IMR-90 (cell line): ENCODE data around the gene ELL. TPM values are rescaled to one million over a fixed set of nuclear protein-coding genes. Genes with fewer than 3 reads are reported as not detected.
A peak's percentile ranks its signal among the peaks of the same experiment; 100 is the strongest.

Experiments used
- ATAC-seq: fragments of 200-7000 bp; cut with Tn5 transposase; 2 replicates; pipeline ENCODE4 v1.9.1; 2020; ENCODE audit warnings: low read depth, mild to moderate bottlenecking, moderate library complexity
- BruUV-seq: library from RNA; stranded (reverse); fragments of 400-500 nt; replicated peaks from 2 replicates; lab custom pipeline; 2021; lab: Mats Ljungman, UMichigan
- CTCF ChIA-PET: fragments of 300-600 bp; formaldehyde crosslinking; extraction: SDS; loops from one replicate; lab custom pipeline; 2021; ENCODE audit warnings: antibody characterized with exemption; lab: Yijun Ruan, JAX
- POLR2A ChIA-PET: fragments of 300-600 bp; sonication (Branson Sonifier 250); formaldehyde crosslinking; loops from one replicate; lab custom pipeline; 2022; ENCODE audit warnings: antibody characterized with exemption; ENCODE audit not compliant: unreplicated experiment; lab: Charles Lee
- DNase-seq: peaks from one replicate; pipeline ENCODE4 v3.0.0; 2013
- H2AFZ ChIP-seq: replicated peaks from 2 replicates; pipeline ENCODE3; 2013; ENCODE audit warnings: low read length, mild to moderate bottlenecking; ENCODE audit not compliant: poor library complexity
- H2AK5ac ChIP-seq: 2 replicates; pipeline ENCODE4 v1.6.1; 2013; ENCODE audit warnings: low read depth, low read length, inconsistent platforms
- H2AK9ac ChIP-seq: replicated peaks from 2 replicates; pipeline ENCODE3; 2013; ENCODE audit warnings: mild to moderate bottlenecking, low read depth, low read length, moderate library complexity; ENCODE audit not compliant: poor library complexity
- H2BK120ac ChIP-seq: 2 replicates; pipeline ENCODE4 v1.6.1; 2013; ENCODE audit warnings: low read depth, low read length, inconsistent platforms
- H2BK15ac ChIP-seq: 3 replicates; pipeline ENCODE4 v1.6.1; 2013; ENCODE audit warnings: low read depth, low read length, inconsistent platforms
- H2BK20ac ChIP-seq: 2 replicates; pipeline ENCODE4 v1.6.1; 2013; ENCODE audit warnings: low read depth, mild to moderate bottlenecking, inconsistent platforms, low read length, moderate library complexity
- H2BK5ac ChIP-seq: 2 replicates; pipeline ENCODE4 v1.6.1; 2013; ENCODE audit warnings: mild to moderate bottlenecking, low read depth, low read length, inconsistent platforms; ENCODE audit not compliant: poor library complexity, severe bottlenecking
- H3K14ac ChIP-seq: replicated peaks from 2 replicates; pipeline ENCODE4 v1.6.1; 2013; ENCODE audit warnings: low read depth, low read length, inconsistent platforms
- H3K18ac ChIP-seq: 2 replicates; pipeline ENCODE4 v1.6.1; 2013; ENCODE audit warnings: low read depth, low read length, control low read depth
- H3K23ac ChIP-seq: 2 replicates; pipeline ENCODE4 v1.6.1; 2013; ENCODE audit warnings: low read depth, low read length, inconsistent platforms
- H3K27ac ChIP-seq: 2 replicates; pipeline ENCODE4 v1.5.1; 2013; ENCODE audit warnings: mild to moderate bottlenecking, control low read depth, low read length; ENCODE audit not compliant: insufficient read depth
- H3K27me3 ChIP-seq: 2 replicates; pipeline ENCODE4 v1.6.1; 2013; ENCODE audit warnings: low read length; ENCODE audit not compliant: control insufficient read depth, insufficient read depth
- H3K36me3 ChIP-seq: 2 replicates; pipeline ENCODE4 v1.6.1; 2013; ENCODE audit warnings: low read length, mixed read lengths; ENCODE audit not compliant: control insufficient read depth, insufficient read depth
- H3K4ac ChIP-seq: 2 replicates; pipeline ENCODE4 v1.6.1; 2013; ENCODE audit warnings: low read depth, low read length, inconsistent platforms
- H3K4me1 ChIP-seq: 2 replicates; pipeline ENCODE4 v1.6.1; 2013; ENCODE audit warnings: low read length, mixed read lengths; ENCODE audit not compliant: control insufficient read depth, insufficient read depth
- H3K4me2 ChIP-seq: 2 replicates; pipeline ENCODE4 v1.6.1; 2013; ENCODE audit warnings: low read depth, mild to moderate bottlenecking, control low read depth, low read length, moderate library complexity
- H3K4me3 ChIP-seq: 2 replicates; pipeline ENCODE4 v1.5.1; 2013; ENCODE audit warnings: low read depth, mild to moderate bottlenecking, control low read depth, low read length, moderate library complexity; ENCODE audit not compliant: insufficient read depth
- H3K56ac ChIP-seq: 2 replicates; pipeline ENCODE4 v1.6.1; 2013; ENCODE audit warnings: low read length, inconsistent platforms; ENCODE audit not compliant: insufficient read depth; ENCODE audit errors: extremely low read depth
- H3K79me1 ChIP-seq, 2 experiments: 2 replicates each; pipeline ENCODE4 v1.6.1; 2013; ENCODE audit warnings: low read length in 2 of 2, inconsistent platforms in 1 of 2, low read depth in 1 of 2
- H3K9ac ChIP-seq: 2 replicates; pipeline ENCODE4 v1.6.1; 2013; ENCODE audit warnings: low read depth, low read length, control low read depth
- H3K9me1 ChIP-seq: 2 replicates; pipeline ENCODE4 v1.6.1; 2013; ENCODE audit warnings: low read length, inconsistent platforms; ENCODE audit not compliant: insufficient read depth
- H3K9me3 ChIP-seq: 2 replicates; pipeline ENCODE4 v1.6.1; 2013; ENCODE audit warnings: low read length; ENCODE audit not compliant: control insufficient read depth, insufficient read depth
- H4K20me1 ChIP-seq: 2 replicates; pipeline ENCODE4 v1.6.1; 2013; ENCODE audit warnings: low read length, inconsistent platforms; ENCODE audit not compliant: insufficient read depth
- H4K5ac ChIP-seq: 2 replicates; pipeline ENCODE4 v1.6.1; 2013; ENCODE audit warnings: mild to moderate bottlenecking, low read depth, low read length, control low read depth
- H4K8ac ChIP-seq, 2 experiments: 2 replicates each; pipeline ENCODE4 v1.6.1; 2013; ENCODE audit warnings: low read depth in 2 of 2, low read length in 2 of 2, control low read depth in 1 of 2, inconsistent platforms in 1 of 2
- H4K91ac ChIP-seq: 2 replicates; pipeline ENCODE4 v1.6.1; 2013; ENCODE audit warnings: low read depth, low read length, inconsistent platforms; ENCODE audit not compliant: insufficient read depth
- BHLHE40 ChIP-seq: fragments of 150-350 bp; IDR thresholded peaks from 2 replicates; pipeline ENCODE4 v1.6.1; 2016; ENCODE audit warnings: mild to moderate bottlenecking, low read depth, low read length
- CEBPB ChIP-seq: IDR thresholded peaks from 2 replicates; pipeline ENCODE4 v1.6.1; 2012; ENCODE audit warnings: low read depth, low read length, improper control_type of control experiment
- CHD1 ChIP-seq: IDR thresholded peaks from 2 replicates; pipeline ENCODE4 v1.6.1; 2012; ENCODE audit warnings: low read depth, low read length, improper control_type of control experiment
- CTCF ChIP-seq: conservative IDR thresholded peaks from 2 replicates; pipeline ENCODE4 v1.5.1; 2012; ENCODE audit warnings: mild to moderate bottlenecking, low read depth, low read length, improper control_type of control experiment
- ELK1 ChIP-seq: fragments of 150-350 bp; IDR thresholded peaks from 2 replicates; pipeline ENCODE4 v1.6.1; 2016; ENCODE audit warnings: low read depth, mild to moderate bottlenecking, low read length, moderate library complexity, borderline replicate concordance
- FOS ChIP-seq: fragments of 150-350 bp; IDR thresholded peaks from 2 replicates; pipeline ENCODE4 v1.6.1; 2016; ENCODE audit warnings: low read depth, low read length
- MAFK ChIP-seq: IDR thresholded peaks from 2 replicates; pipeline ENCODE4 v1.6.1; 2012; ENCODE audit warnings: low read depth, low read length, improper control_type of control experiment
- MAZ ChIP-seq: IDR thresholded peaks from 2 replicates; pipeline ENCODE4 v1.6.1; 2012; ENCODE audit warnings: low read depth, mild to moderate bottlenecking, low read length, improper control_type of control experiment, moderate library complexity, borderline replicate concordance
- MXI1 ChIP-seq: IDR thresholded peaks from 2 replicates; pipeline ENCODE4 v1.6.1; 2012; ENCODE audit warnings: low read depth, mild to moderate bottlenecking, low read length, moderate library complexity, borderline replicate concordance
- NFE2L2 ChIP-seq: fragments of 150-350 bp; IDR thresholded peaks from 2 replicates; pipeline ENCODE4 v1.6.1; 2016; ENCODE audit warnings: low read depth, mild to moderate bottlenecking, low read length
- POLR2A ChIP-seq: IDR thresholded peaks from 2 replicates; pipeline ENCODE4 v1.6.1; 2012; ENCODE audit warnings: mild to moderate bottlenecking, low read depth, low read length
- RAD21 ChIP-seq: IDR thresholded peaks from 2 replicates; pipeline ENCODE4 v1.6.1; 2012; ENCODE audit warnings: low read length, improper control_type of control experiment
- RCOR1 ChIP-seq: IDR thresholded peaks from 2 replicates; pipeline ENCODE4 v1.6.1; 2012; ENCODE audit warnings: mild to moderate bottlenecking, low read length, improper control_type of control experiment; ENCODE audit not compliant: insufficient replicate concordance
- RFX5 ChIP-seq: IDR thresholded peaks from 2 replicates; pipeline ENCODE4 v1.8.0; 2012; ENCODE audit warnings: low read depth, mild to moderate bottlenecking, low read length, moderate library complexity
- SMC3 ChIP-seq: fragments of 150-350 bp; IDR thresholded peaks from 2 replicates; pipeline ENCODE4 v1.6.1; 2016; ENCODE audit warnings: low read depth, mild to moderate bottlenecking, antibody characterized with exemption, low read length, moderate library complexity
- WGBS, 2 experiments: methylation state at CpG; one replicate each; pipeline versions ENCODE4 v1.1.5 to v1.1.7; 2013; ENCODE audit warnings: missing lambda C conversion rate in 2 of 2; ENCODE audit not compliant: insufficient read length in 1 of 2; ENCODE audit errors: extremely low coverage in 2 of 2; 5-methylcytosine and 5-hydroxymethylcytosine counted together
- dilution Hi-C: fragments of 300-500 bp; cut with HindIII; formaldehyde crosslinking; loops from one replicate; pipeline ENCODE4 v1.14.3; 2018; ENCODE audit warnings: low sequenced_read_pairs; ENCODE audit not compliant: unreplicated experiment
- in situ Hi-C: fragments of 300-500 bp; cut with MboI; formaldehyde crosslinking; loops from 3 replicates; pipeline ENCODE4 v1.14.3; 2019; ENCODE audit warnings: low sequenced_read_pairs, inconsistent platforms, mixed read lengths
- intact Hi-C: fragments of 100-400 bp; cut with micrococcal nuclease; formaldehyde crosslinking; loops from 2 replicates; pipeline ENCODE4 v1.10.0; 2022
- polyA plus RNA-seq, 3 experiments: library from polyadenylated mRNA; depleted of rRNA; stranded (reverse); fragments of >200 nt; gene quantifications; 2 replicates each; pipeline ENCODE4 v1.2.3, GENCODE V29; 2012; ENCODE audit warnings: low replicate concordance in 1 of 3
- total RNA-seq: library from RNA; depleted of rRNA; stranded (reverse); fragments of >200 nt; gene quantifications from 2 replicates; pipeline ENCODE4 v1.2.3, GENCODE V29; 2012

Gene ELL
- total and polyA plus RNA-seq, 2 of the 4 experiments (the other 2 are of a cell fraction) = 6.3 to 13.1 TPM

GRCh38 chr19:18418483-18419194, 103.2 kb downstream of the ELL start:
- peaks cover 37% of the 10 kb centered on the region for H3K4me1 ChIP-seq
- H3K9me1 ChIP-seq = peaks cover 16% of the 10 kb centered on the region; the same call in 1 of the 2 replicates
- H3K27ac ChIP-seq = peak overlapping the region; percentile 90
- peak overlapping the region; percentile 22; the same call in 1 of the 2 replicates for H3K18ac ChIP-seq
- in situ Hi-C loops = loop anchor here (10.0 kb wide), 2 partner anchors 224 to 304 kb away; partner anchors contain the start of gene MPV17L2
- H2BK5ac ChIP-seq = peak overlapping the region; percentile 71
- H3K4me3 ChIP-seq = peak overlapping the region; percentile 68
- H4K20me1 ChIP-seq = peaks cover 34% of the 10 kb centered on the region
- H3K4me2 ChIP-seq = peak overlapping the region; percentile 81
- POLR2A ChIA-PET = no interaction called here
- H3K9ac ChIP-seq = peak overlapping the region; percentile 51; the same call in 1 of the 2 replicates
- peak overlapping the region; percentile 94 for H2AK5ac ChIP-seq
- CTCF ChIA-PET = interaction anchor here (0.8 to 1.2 kb wide), 4 partner anchors 33 to 140 kb away, joined by 3 to 4 read pairs (median 4); partner anchors contain the start of gene GDF15
- peak overlapping the region; percentile 91 for H4K91ac ChIP-seq
- H3K4ac ChIP-seq = peak overlapping the region; percentile 96
- H3K14ac ChIP-seq = peak overlapping the region; percentile 79
- H2BK15ac ChIP-seq = peak overlapping the region; percentile 87; the same call in 1 of the 3 replicates
- H3K27me3 ChIP-seq = no peaks in the 10 kb centered on the region
- H4K8ac ChIP-seq = peak overlapping the region; percentile 88 to 100
- peak overlapping the region; percentile 99 for H2AK9ac ChIP-seq
- peak overlapping the region; percentile 97 for H2AFZ ChIP-seq
- H3K23ac ChIP-seq = peak overlapping the region; percentile 84; the same call in 1 of the 2 replicates
- H3K9me3 ChIP-seq = no peaks in the 10 kb centered on the region
- DNase-seq (no peak), ATAC-seq (peak; percentile 0)
- H3K79me1 ChIP-seq = peaks cover 0 to 47% of the 10 kb centered on the region in 2 experiments
- H3K36me3 ChIP-seq = no peaks in the 10 kb centered on the region
- peak overlapping the region; percentile 79; the same call in 1 of the 2 replicates for H2BK20ac ChIP-seq
- WGBS, 2 experiments = 36% methylated on average over 29 of the region's 39 CpGs; no CpG with 5 or more reads in 1 of the 2 experiments
- H4K5ac ChIP-seq = peak overlapping the region; percentile 29
- BruUV-seq = no TSS peak
- intact Hi-C loops = loop anchor here (5.0 to 10.0 kb wide), 2 partner anchors 141 to 214 kb away; partner anchors contain the start of gene RAB3A
- dilution Hi-C loops = no loop called here
- no peak overlapping the region for H3K56ac ChIP-seq
- peak overlapping the region; percentile 86 for H2BK120ac ChIP-seq
- TF ChIP-seq RCOR1 (no peak), CEBPB (no peak), RAD21 (no peak), FOS (no peak), CTCF (no peak), ELK1 (no peak), RFX5 (no peak), BHLHE40 (no peak), MXI1 (no peak), MAZ (no peak), NFE2L2 (no peak), POLR2A (no peak), SMC3 (no peak), MAFK (no peak), CHD1 (no peak)
